Measurements from ENCODE around the gene THEMIS2.
"Not testable (repeated sequence)": the region's sequence is repeated elsewhere in the genome, so short reads cannot be mapped to it uniquely, and the experiment has no call there.

The THEMIS2 gene

GRCh38 chr1:27863538-27863915 is 8.8 kb upstream of the THEMIS2 start:
- DNase-seq: no peak

GRCh38 chr1:27864264-27864895 is 8.0 kb upstream of the THEMIS2 start:
- no peak for DNase-seq

- DNase-seq: no peak
Measured at GRCh38 chr1:27865821-27866220, 6.5 kb upstream of the THEMIS2 start.

- DNase-seq: no peak
Measured at GRCh38 chr1:27868556-27868931, 3.8 kb upstream of the THEMIS2 start.

GRCh38 chr1:27868932-27869718 is 3.2 kb upstream of the THEMIS2 start:
- no peak for DNase-seq

GRCh38 chr1:27869719-27870085 is 2.6 kb upstream of the THEMIS2 start:
- DNase-seq: no peak

- not testable (repeated sequence) for DNase-seq
Measured at GRCh38 chr1:27871076-27871475, 1.3 kb upstream of the THEMIS2 start.

GRCh38 chr1:27872802-27873551 is 633 bp downstream of the THEMIS2 start:
- no peak for DNase-seq

GRCh38 chr1:27873671-27874384 is 1.5 kb downstream of the THEMIS2 start:
- DNase-seq: no peak

- DNase-seq: no peak
Measured at GRCh38 chr1:27876341-27877114, 4.2 kb downstream of the THEMIS2 start.

- no peak for DNase-seq
Measured at GRCh38 chr1:27877115-27877416, 4.7 kb downstream of the THEMIS2 start.

- no peak for DNase-seq
Measured at GRCh38 chr1:27878039-27878438, 5.7 kb downstream of the THEMIS2 start.

- DNase-seq: no peak
Measured at GRCh38 chr1:27878787-27879335, 6.5 kb downstream of the THEMIS2 start.

- DNase-seq: no peak
Measured at GRCh38 chr1:27879374-27880082, 7.2 kb downstream of the THEMIS2 start.

- DNase-seq: no peak
Measured at GRCh38 chr1:27882543-27882903, 10.2 kb downstream of the THEMIS2 start.

- no peak for DNase-seq
Measured at GRCh38 chr1:27883536-27883935, 11.2 kb downstream of the THEMIS2 start.

GRCh38 chr1:27884006-27884954 is 11.9 kb downstream of the THEMIS2 start:
- no peak for DNase-seq

- no peak for DNase-seq
Measured at GRCh38 chr1:27885114-27885528, 12.8 kb downstream of the THEMIS2 start.

- DNase-seq: no peak
Measured at GRCh38 chr1:27885621-27886352, 13.4 kb downstream of the THEMIS2 start.

- DNase-seq: no peak
Measured at GRCh38 chr1:27886353-27886679, 14.0 kb downstream of the THEMIS2 start.
